Suppressor macrophage treated with lipopolysaccharide for 1 hour (primary cell): Measurements from ENCODE around the gene WWOX.

Source experiments
- DNase-seq, 3 donors: peaks; one replicate each; pipeline ENCODE4 v3.0.0-alpha.2; 2020 to 2022

WWOX gene

GRCh38 chr16:79007614-79008013 lies 908.2 kb downstream of the WWOX start:
- peak; percentile 37 to 71 (median 43) for DNase-seq

- DNase-seq, result peak; percentile 40 to 75 (median 58)
Measured at GRCh38 chr16:79008036-79008868, 908.8 kb downstream of the WWOX start.

DNA sequence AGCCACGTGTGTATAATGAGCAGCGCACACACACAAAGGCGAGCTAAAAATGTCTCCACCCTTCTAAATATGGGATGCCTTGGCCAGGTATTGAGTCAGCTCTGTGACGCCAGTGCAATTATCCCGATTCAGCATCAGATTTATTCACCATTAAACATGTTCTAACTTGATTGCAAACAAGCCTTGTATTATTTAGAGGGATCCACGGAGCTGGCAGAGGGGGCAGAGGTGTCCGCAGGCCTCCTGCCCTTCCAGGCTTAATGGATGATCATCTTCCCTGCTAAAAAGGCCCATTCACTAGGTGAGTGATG lies 909.4 kb downstream of the WWOX start:
- no peak for DNase-seq

DNA sequence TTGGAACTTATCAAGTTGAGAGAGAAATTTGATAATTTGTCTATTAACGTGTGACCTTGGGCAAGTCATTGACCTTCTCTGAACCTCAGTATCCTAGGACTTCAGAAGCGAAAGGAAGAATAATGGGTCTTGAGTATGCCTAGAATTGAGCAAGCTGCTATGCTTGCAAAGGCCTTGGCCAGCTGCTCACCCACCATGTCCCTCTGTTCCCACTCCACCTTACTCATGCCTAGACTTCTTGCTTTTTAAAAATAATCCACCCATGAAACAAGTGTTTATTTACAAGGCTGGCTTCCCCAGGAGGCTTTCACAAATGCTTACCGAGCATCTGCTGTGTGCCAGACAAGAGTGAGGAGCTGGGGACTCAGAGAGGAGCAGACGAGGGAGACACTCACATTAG lies 910.4 kb downstream of the WWOX start:
- DNase-seq, result peak in 1 of 3 donors; percentile 34

GRCh38 chr16:79011282-79011681 lies 911.8 kb downstream of the WWOX start:
- DNase-seq, result no peak

DNA sequence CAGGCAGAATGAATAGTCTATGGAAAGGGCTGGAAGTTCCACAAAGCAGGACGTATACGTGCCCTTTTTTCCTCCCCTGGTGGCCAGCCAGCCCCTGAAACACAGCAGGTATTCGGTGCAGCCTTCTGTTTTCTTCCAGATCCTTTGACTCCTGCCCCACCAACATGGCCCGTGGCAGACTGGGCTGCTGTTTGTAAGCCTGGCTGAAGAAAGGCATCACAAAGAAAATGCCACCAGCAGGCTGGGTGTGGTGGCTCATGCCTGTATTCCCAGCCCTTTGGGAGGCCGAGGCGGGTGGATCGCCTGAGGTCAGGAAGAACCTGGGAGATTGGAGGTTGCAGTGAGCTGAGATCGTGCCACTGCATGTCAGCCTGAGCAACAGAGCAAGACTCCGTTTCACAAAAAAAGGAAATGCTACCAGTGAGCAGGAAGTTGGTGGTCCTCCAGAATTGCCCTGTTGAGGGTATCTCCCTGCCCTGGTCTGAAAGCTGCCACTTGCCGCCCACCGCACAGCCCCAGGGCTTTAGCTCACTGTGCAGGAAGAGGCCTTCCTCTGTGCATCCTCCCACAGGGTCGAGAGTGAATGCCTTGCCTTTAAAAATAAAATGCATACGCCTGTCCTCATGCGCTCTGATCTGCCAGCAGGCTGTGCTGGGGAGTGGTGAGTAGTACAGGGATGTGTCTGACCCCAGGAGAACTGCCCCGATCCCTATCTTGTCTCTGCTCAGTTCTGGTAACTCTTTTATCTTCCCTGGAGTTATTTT lies 913.4 kb downstream of the WWOX start:
- DNase-seq, result peak in 2 of 3 donors; percentile 30 to 32

DNA sequence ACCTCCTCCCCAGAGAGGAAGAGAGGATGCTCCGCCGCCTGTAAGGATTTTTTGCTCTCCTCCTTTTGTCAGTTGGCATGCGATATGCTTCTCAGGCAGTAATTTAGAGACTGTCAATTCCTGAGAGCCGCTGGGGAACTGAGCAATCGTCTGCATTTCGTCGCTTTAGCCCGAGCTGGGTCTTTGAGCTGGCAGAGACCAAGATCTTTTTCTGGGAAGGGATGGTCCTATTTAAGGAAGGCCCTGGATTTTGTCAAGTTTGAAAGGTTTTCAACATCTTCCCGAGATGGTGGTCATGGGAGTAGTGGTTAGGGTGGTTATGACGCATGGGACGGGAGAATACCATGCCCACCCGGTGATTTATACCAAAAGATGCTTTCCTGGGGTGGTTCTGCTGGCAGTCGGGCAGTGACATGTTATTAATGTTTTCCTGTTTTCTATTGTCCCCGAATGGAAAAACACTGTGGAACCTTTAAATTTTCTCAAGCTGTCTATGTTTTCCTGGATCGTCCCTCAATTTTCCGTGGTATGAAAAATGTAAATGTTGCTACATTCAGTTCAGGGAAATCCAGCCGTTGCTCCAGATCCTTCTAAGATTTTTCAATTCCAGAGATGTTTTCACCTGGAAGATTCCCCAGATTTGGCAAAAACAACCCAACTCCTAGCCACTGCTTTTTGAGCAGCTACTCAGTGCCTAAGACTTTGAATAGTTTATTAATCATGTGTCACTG lies 914.6 kb downstream of the WWOX start:
- no peak for DNase-seq

DNA sequence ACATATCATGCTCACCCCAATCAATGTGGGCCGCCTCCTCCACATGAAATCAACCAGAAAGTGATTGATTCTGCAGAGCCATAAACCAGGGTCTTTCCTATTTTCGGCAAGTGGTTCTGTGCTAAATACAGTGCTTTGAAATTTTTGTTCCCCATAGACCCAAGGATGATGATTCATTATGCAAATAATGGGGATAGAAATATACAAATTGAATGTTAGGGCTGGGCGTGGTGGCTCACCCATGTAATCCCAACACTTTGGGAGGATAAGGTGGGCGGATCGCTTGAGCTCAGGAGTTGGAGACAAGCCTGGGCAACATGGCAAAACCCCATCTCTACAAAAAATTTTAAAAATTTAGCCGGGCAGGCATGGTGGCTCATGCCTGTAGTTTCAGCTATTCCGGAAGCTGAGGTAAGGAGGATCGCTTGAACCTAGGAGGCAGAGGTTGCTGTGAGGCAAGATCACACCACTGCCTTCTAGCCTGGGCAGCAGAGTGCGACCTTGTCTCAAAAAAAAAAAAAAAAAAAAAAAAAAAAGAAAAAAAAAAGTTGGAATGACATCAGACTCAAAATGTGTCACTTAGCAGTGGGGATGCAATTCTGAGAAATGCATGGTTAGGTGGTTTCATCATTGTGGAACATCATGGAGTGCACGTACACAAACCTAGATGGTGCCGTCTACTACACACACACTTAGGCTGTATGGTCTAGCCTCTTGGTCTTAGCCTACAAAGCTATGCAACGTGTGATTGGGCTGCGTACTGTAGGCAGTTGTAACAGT lies 919.4 kb downstream of the WWOX start:
- DNase-seq, result peak in 2 of 3 donors; percentile 24 to 57

GRCh38 chr16:79019431-79019830 lies 920.0 kb downstream of the WWOX start:
- no peak for DNase-seq

DNA sequence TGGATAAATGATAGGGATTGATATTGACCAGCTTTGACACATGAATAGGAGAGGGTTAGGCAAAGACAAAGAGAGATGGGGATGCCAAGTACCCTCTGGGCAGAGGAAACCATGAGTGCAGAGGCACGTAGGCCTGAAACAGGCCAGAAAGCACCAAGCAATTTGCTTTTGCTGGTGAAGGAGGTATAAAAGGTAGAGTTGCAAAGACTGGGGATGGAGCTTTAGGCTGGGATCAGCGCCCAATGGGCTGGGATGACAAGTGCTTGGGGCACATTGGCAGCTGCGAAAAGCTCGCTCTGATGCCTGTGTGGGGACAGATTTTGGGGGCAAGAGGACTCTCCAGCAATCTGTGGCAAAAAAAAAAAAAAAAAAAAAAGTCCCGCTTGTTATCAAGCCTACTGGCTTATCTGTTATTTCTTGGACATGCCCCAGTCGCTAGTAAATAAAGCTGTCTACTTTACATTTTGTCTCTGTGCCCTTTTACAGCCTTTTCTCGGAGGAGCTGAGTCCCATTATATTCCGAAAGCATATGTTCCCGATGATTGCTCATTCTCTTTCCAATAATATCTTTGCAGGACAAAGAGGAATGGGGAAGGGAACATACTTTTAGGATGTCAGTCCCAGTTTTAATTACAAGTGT lies 922.7 kb downstream of the WWOX start:
- no peak for DNase-seq

GRCh38 chr16:79026117-79026516 lies 926.7 kb downstream of the WWOX start:
- DNase-seq, result no peak

DNA sequence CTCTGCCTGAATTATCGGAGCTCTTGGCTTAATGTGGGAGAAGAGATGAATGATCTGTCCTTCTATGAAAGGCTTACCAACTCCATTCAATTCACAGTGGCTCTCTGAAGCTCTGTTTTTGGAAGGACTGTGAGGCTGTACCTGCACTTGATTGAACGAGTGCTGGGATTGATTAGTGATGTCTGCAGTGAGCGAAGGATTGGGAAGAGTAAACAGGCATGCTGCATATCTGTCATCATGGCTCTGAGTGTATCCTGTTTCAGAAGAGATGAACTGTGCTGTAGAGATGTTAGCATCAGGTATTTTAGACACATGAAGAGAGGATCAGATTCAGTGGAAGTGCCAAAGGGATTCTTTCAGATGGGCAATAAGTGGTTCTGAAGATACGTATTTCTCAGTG lies 937.1 kb downstream of the WWOX start:
- DNase-seq, result no peak

DNA sequence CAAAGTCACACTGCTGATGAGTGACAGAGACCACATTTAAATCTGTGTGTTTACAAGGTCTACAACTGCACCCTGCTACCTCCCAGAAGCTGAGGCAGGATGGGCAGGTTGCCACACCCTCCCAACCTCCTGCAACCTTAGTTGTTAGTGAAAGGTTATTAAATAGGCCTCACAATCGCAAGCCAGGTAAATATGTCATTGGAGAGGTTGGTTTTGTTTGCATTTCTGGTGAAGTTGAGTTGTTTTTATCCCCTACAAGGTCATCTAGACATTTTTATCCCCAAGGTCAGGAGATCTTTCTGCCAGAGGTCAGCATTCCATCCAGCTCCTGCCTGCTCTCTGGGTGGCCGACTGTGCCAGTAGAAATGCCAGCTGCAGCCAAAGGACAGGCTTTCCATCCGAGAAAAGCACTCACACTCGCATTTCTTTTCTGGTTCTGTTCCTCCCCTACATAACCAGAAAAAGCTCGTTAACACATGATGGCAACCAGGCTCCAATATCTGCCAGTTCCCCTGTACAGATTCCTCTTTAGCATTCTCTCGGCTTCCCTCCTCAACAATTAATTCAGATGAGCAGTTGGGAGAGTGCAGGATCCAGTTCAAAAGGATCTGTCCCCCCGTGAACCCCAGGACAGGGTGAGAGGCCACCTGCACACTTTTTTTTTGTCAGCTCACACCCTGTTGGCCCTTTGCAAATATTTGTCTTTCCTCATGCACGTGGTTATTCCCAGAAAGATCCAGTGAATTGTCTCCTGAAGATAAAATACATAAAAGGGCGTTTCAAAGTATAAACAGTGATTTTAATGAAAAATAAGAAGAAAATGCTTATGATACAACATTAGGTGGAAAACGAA lies 938.3 kb downstream of the WWOX start:
- no peak for DNase-seq

GRCh38 chr16:79041206-79041605 lies 941.8 kb downstream of the WWOX start:
- no peak for DNase-seq

DNA sequence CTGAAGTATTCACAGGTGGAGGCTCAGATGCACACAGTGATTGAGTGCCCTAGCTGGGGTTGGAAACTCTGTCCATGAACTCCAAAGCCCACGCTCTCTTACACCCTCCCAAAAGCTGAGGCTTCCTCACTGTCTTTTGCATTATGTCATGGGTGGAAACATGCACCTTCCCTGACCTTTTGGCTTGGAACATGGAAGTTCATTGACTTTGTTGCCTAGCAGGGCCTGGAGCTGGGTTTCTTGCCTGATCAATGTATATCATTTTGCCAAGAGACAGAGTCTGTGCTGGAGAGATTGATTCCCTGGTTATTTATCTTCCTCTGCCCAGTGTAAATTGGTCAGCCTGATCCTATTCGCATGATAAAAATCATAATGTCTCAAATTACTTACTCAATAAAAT lies 942.7 kb downstream of the WWOX start:
- DNase-seq, result no peak

DNA sequence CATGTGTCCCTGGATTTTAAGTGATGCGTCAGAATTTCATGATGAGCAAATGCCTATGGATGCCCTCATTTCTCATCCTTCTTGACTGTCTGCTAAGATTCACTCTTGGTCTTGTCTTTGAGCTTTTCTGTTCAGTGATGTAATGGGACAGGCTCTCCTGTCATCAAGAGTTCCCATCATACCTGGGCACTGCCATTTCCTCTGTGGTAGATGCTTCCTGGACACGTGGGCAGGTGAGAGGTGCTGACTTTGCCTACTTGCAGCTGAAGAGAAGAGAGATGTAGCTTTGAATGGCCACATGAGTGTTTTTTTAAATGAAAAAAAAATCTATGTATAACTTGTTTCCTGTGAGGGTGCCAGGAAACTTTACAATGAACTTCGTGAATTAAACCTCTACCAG lies 943.4 kb downstream of the WWOX start:
- no peak for DNase-seq

- no peak for DNase-seq
Measured at GRCh38 chr16:79045191-79045590, 945.7 kb downstream of the WWOX start.

GRCh38 chr16:79047337-79047736 lies 947.9 kb downstream of the WWOX start:
- peak; percentile 40 to 43 (median 41) for DNase-seq

- no peak for DNase-seq
Measured at GRCh38 chr16:79049040-79049439, 949.6 kb downstream of the WWOX start.

- no peak for DNase-seq
Measured at GRCh38 chr16:79050063-79050462, 950.6 kb downstream of the WWOX start.

DNA sequence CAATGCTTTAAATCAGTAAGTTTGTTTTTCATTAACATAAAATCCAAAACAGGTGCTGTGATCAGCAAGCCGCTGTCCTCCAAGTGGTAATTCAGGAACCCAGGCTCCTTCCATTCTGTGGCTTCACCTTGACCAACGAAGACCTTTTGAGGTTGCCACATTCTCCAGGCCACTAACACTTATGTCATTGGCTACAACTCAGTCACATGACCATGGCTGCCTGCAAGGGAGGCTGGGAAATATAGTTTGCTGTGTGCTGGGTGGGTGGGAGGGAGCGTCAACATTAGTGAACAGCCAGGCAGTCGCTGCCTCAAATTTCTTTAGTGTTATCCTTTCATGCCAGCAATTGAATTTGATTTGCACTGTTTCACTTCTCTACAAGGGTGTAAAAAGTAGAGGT lies 951.9 kb downstream of the WWOX start:
- DNase-seq, result no peak
